HG03103 (cell line): ENCODE data around the gene SPECC1.

ENCODE experiments used
- ATAC-seq: cut with Tn5 transposase; IDR thresholded peaks from one replicate; pipeline ENCODE4 v1.9.1; 2021; ENCODE audit warnings: low read depth; ENCODE audit not compliant: unreplicated experiment

Gene SPECC1

GRCh38 chr17:20200016-20200795 is 191.0 kb downstream of the SPECC1 start:
- no peak for ATAC-seq

- no peak for ATAC-seq
These were observed 191.8 kb downstream of the SPECC1 start for GRCh38 chr17:20200865-20201458.

GRCh38 chr17:20202141-20202621 is 193.0 kb downstream of the SPECC1 start:
- ATAC-seq, result no peak

- ATAC-seq, result no peak
These were observed 193.9 kb downstream of the SPECC1 start for GRCh38 chr17:20203018-20203417.

GRCh38 chr17:20203761-20204263 is 194.7 kb downstream of the SPECC1 start:
- no peak for ATAC-seq

GRCh38 chr17:20205609-20206008 is 196.4 kb downstream of the SPECC1 start:
- no peak for ATAC-seq

GRCh38 chr17:20206068-20206467 is 196.9 kb downstream of the SPECC1 start:
- ATAC-seq, result no peak

- no peak for ATAC-seq
These were observed 197.4 kb downstream of the SPECC1 start for GRCh38 chr17:20206591-20206990.

GRCh38 chr17:20207262-20207985 is 198.3 kb downstream of the SPECC1 start:
- ATAC-seq, result no peak

- ATAC-seq, result no peak
These were observed 199.6 kb downstream of the SPECC1 start for GRCh38 chr17:20208717-20209116.

GRCh38 chr17:20210180-20210579 is 201.0 kb downstream of the SPECC1 start:
- no peak for ATAC-seq

GRCh38 chr17:20210614-20211013 is 201.5 kb downstream of the SPECC1 start:
- ATAC-seq, result no peak

GRCh38 chr17:20211246-20211645 is 202.1 kb downstream of the SPECC1 start:
- no peak for ATAC-seq

GRCh38 chr17:20213449-20213848 is 204.3 kb downstream of the SPECC1 start:
- no peak for ATAC-seq

GRCh38 chr17:20214794-20215193 is 205.6 kb downstream of the SPECC1 start:
- ATAC-seq, result no peak

GRCh38 chr17:20216154-20216815 is 207.1 kb downstream of the SPECC1 start:
- ATAC-seq, result no peak

- ATAC-seq, result no peak
These were observed 207.7 kb downstream of the SPECC1 start for GRCh38 chr17:20216853-20217252.

- no peak for ATAC-seq
These were observed 208.5 kb downstream of the SPECC1 start for GRCh38 chr17:20217677-20218076.

GRCh38 chr17:20218272-20218671 is 209.1 kb downstream of the SPECC1 start:
- ATAC-seq, result no peak

- ATAC-seq, result no peak
These were observed 214.7 kb downstream of the SPECC1 start for GRCh38 chr17:20223808-20224328.
